HL-60 (cell line): ENCODE results near the gene HSD11B2.

Experiments
- CTCF ChIP-seq: IDR thresholded peaks from one replicate; pipeline ENCODE4 v1.5.1; 2011; ENCODE audit warnings: low read length, control low read depth, inconsistent platforms; ENCODE audit not compliant: insufficient read depth
- POLR2AphosphoS5 ChIP-seq: IDR thresholded peaks from 2 replicates; pipeline ENCODE4 v1.6.1; 2012; ENCODE audit warnings: low read depth

- TF ChIP-seq CTCF (no peak), POLR2AphosphoS5 (no peak)
These were observed 12.3 kb downstream of the HSD11B2 start for GRCh38 chr16:67443265-67443664.
